ENCODE measurements around the gene SMARCAL1.

GRCh38 chr2:216499641-216500218, 87.4 kb downstream of the SMARCAL1 start:
- TF ChIP-seq CTCF (IDR thresholded peaks at IDR 0.05), result no peak
- TF ChIP-seq POLR2A (IDR thresholded peaks at IDR 0.05), result no peak
- no peak for TF ChIP-seq EP300 (IDR thresholded peaks at IDR 0.05)
- no peak for TF ChIP-seq POLR2AphosphoS5 (IDR thresholded peaks at IDR 0.05)
